ENCODE data around the gene MMP15. TPM values are rescaled to one million over a fixed set of nuclear protein-coding genes. Genes with fewer than 3 reads are reported as not detected.
"Not testable (repeated sequence)": the region's sequence is repeated elsewhere in the genome, so short reads cannot be mapped to it uniquely, and the experiment has no call there.

Gene MMP15
- total RNA-seq, 1 experiment from 2014 or later = 55.5 TPM

- H3K36me3 Mint-ChIP-seq = no peaks in the 10 kb centered on the region
- no peaks in the 10 kb centered on the region for H3K4me1 Mint-ChIP-seq
- DNase-seq (ENCODE audit: low spot score) = peak; percentile 58
- H3K27me3 Mint-ChIP-seq (ENCODE audit: low read depth) = no peaks in the 10 kb centered on the region
- H3K4me3 Mint-ChIP-seq = no peak overlapping the region
- no peaks in the 10 kb centered on the region for H3K9me3 Mint-ChIP-seq
- TF ChIP-seq E2F1 (CRISPR knock-in tag; IDR thresholded peaks at IDR 0.05) = no peak
- TF ChIP-seq ZNF232 (CRISPR knock-in tag; IDR thresholded peaks at IDR 0.05) = no peak
- no peak for TF ChIP-seq AFF4 (CRISPR knock-in tag; IDR thresholded peaks at IDR 0.05; ENCODE audit: borderline replicate concordance)
- TF ChIP-seq NFE2L1 (CRISPR knock-in tag; IDR thresholded peaks at IDR 0.05) = no peak
- ChIA-PET POLR2A (no interaction called here), CTCF (interaction anchor here (0.5 to 2.9 kb wide), 27 partner anchors 8 to 401 kb away, joined by 3 to 26 read pairs (median 4); no protein-coding TSS in a partner anchor)
- no peak overlapping the region for H3K27ac Mint-ChIP-seq
- ATAC-seq = peak; percentile 72
These were observed 48.0 kb upstream of the MMP15 start for GRCh38 chr16:57977418-57978069.

- DNase-seq (ENCODE audit: low spot score); H3K4me3 Mint-ChIP-seq; POLR2A ChIA-PET; H3K27ac Mint-ChIP-seq; H3K27me3 Mint-ChIP-seq (ENCODE audit: low read depth); H3K4me1 Mint-ChIP-seq; H3K9me3 Mint-ChIP-seq; H3K36me3 Mint-ChIP-seq; ATAC-seq: not testable (repeated sequence)
- CTCF ChIA-PET = interaction anchor here (0.5 to 2.9 kb wide), 25 partner anchors 9 to 401 kb away, joined by 3 to 26 read pairs (median 4); no protein-coding TSS in a partner anchor
These were observed 47.5 kb upstream of the MMP15 start for GRCh38 chr16:57978070-57978465.

GRCh38 chr16:57979006-57979585 lies 46.5 kb upstream of the MMP15 start:
- Mint-ChIP-seq H3K36me3 (no peaks in the 10 kb centered on the region), H3K27me3 (ENCODE audit: low read depth) (peaks cover 8% of the 10 kb centered on the region), H3K27ac (no peak overlapping the region), H3K9me3 (no peaks in the 10 kb centered on the region), H3K4me1 (peaks cover 1% of the 10 kb centered on the region), H3K4me3 (no peak overlapping the region)
- ChIA-PET CTCF (interaction anchor here (2.0 to 2.9 kb wide), 2 partner anchors 72 kb away, joined by 7 to 26 read pairs; no protein-coding TSS in a partner anchor), POLR2A (no interaction called here)
- ATAC-seq (no peak), DNase-seq (ENCODE audit: low spot score) (no peak)
- no peak for TF ChIP-seq PRRX2 (CRISPR knock-in tag; IDR thresholded peaks at IDR 0.05)
- no peak for TF ChIP-seq NFE2L1 (CRISPR knock-in tag; IDR thresholded peaks at IDR 0.05)

GRCh38 chr16:57981636-57982035 lies 43.9 kb upstream of the MMP15 start:
- H3K27ac Mint-ChIP-seq = no peak overlapping the region
- no peaks in the 10 kb centered on the region for H3K9me3 Mint-ChIP-seq
- ChIA-PET POLR2A (no interaction called here), CTCF (interaction anchor here (1.8 kb wide), 1 partner anchor 206 kb away, joined by 4 read pairs; no protein-coding TSS in a partner anchor)
- DNase-seq (ENCODE audit: low spot score) (no peak), ATAC-seq (no peak)
- TF ChIP-seq ZNF671 (CRISPR knock-in tag; IDR thresholded peaks at IDR 0.05) (no peak), SMAD3 (CRISPR knock-in tag; IDR thresholded peaks at IDR 0.05; ENCODE audit: borderline replicate concordance) (no peak), E2F1 (CRISPR knock-in tag; IDR thresholded peaks at IDR 0.05) (no peak), FOXJ3 (CRISPR knock-in tag; IDR thresholded peaks at IDR 0.05; ENCODE audit: borderline replicate concordance) (no peak), ZNF281 (CRISPR knock-in tag; IDR thresholded peaks at IDR 0.05) (no peak), FOXP4 (CRISPR knock-in tag; IDR thresholded peaks at IDR 0.05) (no peak), NR2C2 (CRISPR knock-in tag; IDR thresholded peaks at IDR 0.05) (no peak), ESRRA (CRISPR knock-in tag; IDR thresholded peaks at IDR 0.05; ENCODE audit: borderline replicate concordance) (no peak), CDX4 (CRISPR knock-in tag; IDR thresholded peaks at IDR 0.05; ENCODE audit: borderline replicate concordance) (no peak)
- peaks cover 32% of the 10 kb centered on the region for H3K27me3 Mint-ChIP-seq (ENCODE audit: low read depth)
- H3K4me1 Mint-ChIP-seq = peaks cover 9% of the 10 kb centered on the region
- H3K4me3 Mint-ChIP-seq = no peak overlapping the region
- H3K36me3 Mint-ChIP-seq = no peaks in the 10 kb centered on the region
